Measurements from ENCODE around the gene DOCK1.
"Not testable (repeated sequence)": the region's sequence is repeated elsewhere in the genome, so short reads cannot be mapped to it uniquely, and the experiment has no call there.

Gene DOCK1

GRCh38 chr10:127298381-127298780, 393.2 kb downstream of the DOCK1 start:
- H3K4me3 ChIP-seq (ENCODE audit: low read depth, low read length): no peak overlapping the region

- H3K4me3 ChIP-seq (ENCODE audit: low read depth, low read length): not testable (repeated sequence)
These were observed 394.0 kb downstream of the DOCK1 start for GRCh38 chr10:127299192-127299591.

- no peak overlapping the region for H3K4me3 ChIP-seq (ENCODE audit: low read depth, low read length)
These were observed 394.9 kb downstream of the DOCK1 start for GRCh38 chr10:127299956-127300689.

- H3K4me3 ChIP-seq (ENCODE audit: low read depth, low read length): no peak overlapping the region
These were observed 395.7 kb downstream of the DOCK1 start for GRCh38 chr10:127300868-127301321.

GRCh38 chr10:127302343-127302742, 397.1 kb downstream of the DOCK1 start:
- no peak overlapping the region for H3K4me3 ChIP-seq (ENCODE audit: low read depth, low read length)

GRCh38 chr10:127303105-127303504, 397.9 kb downstream of the DOCK1 start:
- H3K4me3 ChIP-seq (ENCODE audit: low read depth, low read length): no peak overlapping the region

GRCh38 chr10:127303746-127304145, 398.5 kb downstream of the DOCK1 start:
- no peak overlapping the region for H3K4me3 ChIP-seq (ENCODE audit: low read depth, low read length)

- no peak overlapping the region for H3K4me3 ChIP-seq (ENCODE audit: low read depth, low read length)
These were observed 401.3 kb downstream of the DOCK1 start for GRCh38 chr10:127306479-127306878.

GRCh38 chr10:127307338-127307737, 402.1 kb downstream of the DOCK1 start:
- H3K4me3 ChIP-seq (ENCODE audit: low read depth, low read length): no peak overlapping the region

- no peak overlapping the region for H3K4me3 ChIP-seq (ENCODE audit: low read depth, low read length)
These were observed 402.8 kb downstream of the DOCK1 start for GRCh38 chr10:127308031-127308430.

- not testable (repeated sequence) for H3K4me3 ChIP-seq (ENCODE audit: low read depth, low read length)
These were observed 404.4 kb downstream of the DOCK1 start for GRCh38 chr10:127309619-127310018.

- H3K4me3 ChIP-seq (ENCODE audit: low read depth, low read length): no peak overlapping the region
These were observed 405.2 kb downstream of the DOCK1 start for GRCh38 chr10:127310430-127310829.

- no peak overlapping the region for H3K4me3 ChIP-seq (ENCODE audit: low read depth, low read length)
These were observed 405.7 kb downstream of the DOCK1 start for GRCh38 chr10:127310923-127311322.

GRCh38 chr10:127313996-127314700, 408.9 kb downstream of the DOCK1 start:
- no peak overlapping the region for H3K4me3 ChIP-seq (ENCODE audit: low read depth, low read length)

- H3K4me3 ChIP-seq (ENCODE audit: low read depth, low read length): no peak overlapping the region
These were observed 409.6 kb downstream of the DOCK1 start for GRCh38 chr10:127314797-127315196.

GRCh38 chr10:127315888-127316287, 410.7 kb downstream of the DOCK1 start:
- no peak overlapping the region for H3K4me3 ChIP-seq (ENCODE audit: low read depth, low read length)

- no peak overlapping the region for H3K4me3 ChIP-seq (ENCODE audit: low read depth, low read length)
These were observed 413.2 kb downstream of the DOCK1 start for GRCh38 chr10:127318396-127318795.

GRCh38 chr10:127319271-127319670, 414.0 kb downstream of the DOCK1 start:
- no peak overlapping the region for H3K4me3 ChIP-seq (ENCODE audit: low read depth, low read length)

GRCh38 chr10:127319691-127320090, 414.5 kb downstream of the DOCK1 start:
- no peak overlapping the region for H3K4me3 ChIP-seq (ENCODE audit: low read depth, low read length)

GRCh38 chr10:127320176-127320575, 414.9 kb downstream of the DOCK1 start:
- H3K4me3 ChIP-seq (ENCODE audit: low read depth, low read length): no peak overlapping the region

GRCh38 chr10:127322286-127322685, 417.1 kb downstream of the DOCK1 start:
- H3K4me3 ChIP-seq (ENCODE audit: low read depth, low read length): no peak overlapping the region

- H3K4me3 ChIP-seq (ENCODE audit: low read depth, low read length): no peak overlapping the region
These were observed 420.3 kb downstream of the DOCK1 start for GRCh38 chr10:127325506-127325905.

All from iPS-11a (cell line).